ENCODE measurements around the gene OR2T27. TPM values are rescaled to one million over a fixed set of nuclear protein-coding genes. Genes with fewer than 3 reads are reported as not detected.
"Not testable (repeated sequence)": the region's sequence is repeated elsewhere in the genome, so short reads cannot be mapped to it uniquely, and the experiment has no call there.

OR2T27 gene, protein sequence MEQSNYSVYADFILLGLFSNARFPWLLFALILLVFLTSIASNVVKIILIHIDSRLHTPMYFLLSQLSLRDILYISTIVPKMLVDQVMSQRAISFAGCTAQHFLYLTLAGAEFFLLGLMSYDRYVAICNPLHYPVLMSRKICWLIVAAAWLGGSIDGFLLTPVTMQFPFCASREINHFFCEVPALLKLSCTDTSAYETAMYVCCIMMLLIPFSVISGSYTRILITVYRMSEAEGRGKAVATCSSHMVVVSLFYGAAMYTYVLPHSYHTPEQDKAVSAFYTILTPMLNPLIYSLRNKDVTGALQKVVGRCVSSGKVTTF
- polyA plus RNA-seq (2013, experiment 1 of 2; ENCODE audit: insufficient read length) = not detected
- not detected for polyA plus RNA-seq (2013, experiment 2 of 2; ENCODE audit: insufficient read length)

- not testable (repeated sequence) for DNase-seq
Measured at GRCh38 chr1:248655354-248655753, at the start of gene OR2T27. Gene OR2T27, minus strand, starts transcription at chr1:248655528. Its CDS starts 4,644 bp downstream, at chr1:248650884.

GRCh38 chr1:248704606-248705005 is 49.3 kb upstream of the OR2T27 start:
- DNase-seq = no peak

GRCh38 chr1:248703674-248704073 is 48.3 kb upstream of the OR2T27 start:
- no peak for DNase-seq

- DNase-seq = no peak
Measured at GRCh38 chr1:248702714-248703113, 47.4 kb upstream of the OR2T27 start, which contains the start of gene OR14I1. Gene OR14I1, minus strand, starts transcription at chr1:248702766.

DNA sequence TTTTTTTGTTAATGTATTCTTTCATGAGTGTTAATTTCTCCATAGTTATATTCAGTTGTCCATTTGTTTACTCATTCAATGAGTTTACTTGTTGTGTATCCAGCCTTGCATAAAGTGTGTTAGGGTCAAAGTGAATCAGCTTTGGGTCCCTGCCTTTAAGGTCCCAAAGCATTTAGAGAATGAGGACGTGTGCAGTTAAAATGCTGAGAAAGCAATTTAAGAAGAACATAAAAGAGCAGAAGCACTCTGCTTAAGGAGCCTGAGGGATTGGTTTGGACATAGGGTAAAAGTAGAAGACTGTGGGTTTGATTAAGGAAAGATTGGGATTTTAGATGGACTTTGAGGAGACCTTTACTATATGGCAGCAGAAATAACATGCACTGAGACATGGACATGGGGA is 43.8 kb upstream of the OR2T27 start:
- DNase-seq = no peak

DNA sequence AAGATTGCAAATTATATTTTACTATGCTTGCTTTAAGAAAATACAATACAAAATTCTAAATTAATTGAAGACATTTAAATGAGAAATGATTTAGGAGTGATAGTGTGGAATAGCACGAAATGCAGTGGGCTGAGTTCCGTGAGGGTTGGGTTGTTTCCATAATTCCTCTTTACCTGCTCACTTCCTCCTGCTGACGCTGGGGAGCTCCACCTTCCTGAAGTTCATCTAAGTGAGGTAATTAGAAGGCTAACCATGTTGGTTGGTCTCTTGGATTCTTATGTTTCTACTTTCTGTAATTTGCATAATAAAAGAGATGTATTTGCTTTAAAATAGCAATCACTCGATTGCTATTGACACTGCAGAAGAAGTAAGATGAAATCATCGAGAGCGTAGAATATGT is 42.6 kb upstream of the OR2T27 start:
- no peak for DNase-seq

GRCh38 chr1:248696774-248697173 is 41.4 kb upstream of the OR2T27 start:
- DNase-seq = no peak

DNA sequence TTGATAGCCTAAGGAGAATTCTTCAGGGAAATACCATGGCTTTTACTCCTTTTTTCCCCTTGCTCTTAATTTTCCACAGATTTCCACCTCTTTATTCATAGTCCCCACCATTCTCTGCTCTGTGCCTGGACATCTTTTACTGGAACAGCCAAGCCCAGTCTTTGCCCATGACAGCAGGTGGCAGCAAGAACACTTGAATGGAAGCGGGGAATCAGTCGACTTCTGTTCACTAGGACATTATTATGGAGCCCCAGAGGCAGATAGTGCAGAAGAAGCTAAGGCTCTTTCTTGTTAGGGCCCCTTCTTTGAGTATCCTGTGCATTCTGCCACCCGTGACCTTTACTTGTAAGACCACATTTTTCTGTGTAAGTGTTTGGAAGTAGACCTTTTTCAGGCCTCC is 40.9 kb upstream of the OR2T27 start:
- no peak for DNase-seq

DNA sequence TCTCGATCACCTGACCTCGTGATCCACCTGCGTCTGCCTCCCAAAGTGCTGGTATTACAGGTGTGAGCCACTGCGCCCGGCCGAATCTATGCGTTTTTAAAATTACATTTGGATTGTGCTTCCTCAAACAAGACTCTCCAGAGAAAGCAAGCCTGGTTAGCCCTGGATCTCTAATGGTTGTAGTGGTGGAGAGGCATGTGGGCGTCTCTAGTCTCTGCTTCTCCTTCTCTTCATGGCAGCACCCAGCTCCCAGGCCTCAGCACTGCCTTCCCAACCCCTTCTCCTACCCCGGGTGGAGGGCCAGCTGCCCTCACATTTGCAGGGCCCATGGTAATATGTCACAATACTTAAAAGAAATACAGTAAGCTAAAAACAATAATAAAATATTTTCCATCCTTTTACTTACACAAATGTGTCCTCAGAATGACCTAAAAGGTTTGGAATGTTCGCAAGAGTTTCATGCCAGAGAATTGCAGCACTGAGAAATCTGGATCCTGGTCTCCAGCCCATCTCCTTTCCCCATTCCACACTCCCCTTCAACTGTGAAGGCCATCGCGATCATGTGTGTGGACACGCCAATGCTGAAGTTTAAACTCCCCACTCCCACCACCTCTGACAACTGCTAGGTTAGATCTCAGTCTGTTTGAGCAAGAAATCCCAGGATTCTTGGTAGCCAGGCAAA is 40.3 kb upstream of the OR2T27 start:
- no peak for DNase-seq

DNA sequence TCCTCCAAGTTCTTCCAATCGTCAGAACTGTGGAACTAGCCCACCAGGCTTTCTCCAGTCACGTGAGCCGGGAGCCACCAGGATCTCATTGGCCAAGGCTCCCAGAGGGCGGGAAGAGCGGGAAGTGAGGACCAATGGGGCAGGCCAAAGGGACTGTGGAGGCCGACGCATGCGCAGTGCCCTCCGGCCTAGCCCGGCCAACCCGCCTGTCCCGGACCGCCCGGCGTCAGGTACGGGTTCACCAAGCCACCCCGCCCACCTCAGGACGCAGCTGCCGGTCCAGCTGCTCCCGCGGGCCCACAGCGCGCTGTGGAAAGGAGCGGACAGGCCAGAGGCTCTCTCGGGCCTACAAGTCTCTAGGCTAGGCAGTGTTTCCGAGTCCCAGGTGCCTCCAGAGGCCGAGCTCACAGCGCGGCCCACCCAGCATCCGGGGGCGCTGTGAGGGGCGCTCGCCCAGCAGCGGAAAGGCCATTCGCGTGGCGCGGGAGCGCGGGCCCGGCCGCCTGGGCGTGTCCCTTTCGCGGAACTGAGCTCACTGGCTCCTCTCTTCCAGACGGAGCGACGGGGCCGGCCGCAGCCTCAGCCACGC is 36.3 kb upstream of the OR2T27 start:
- DNase-seq = no peak

- no peak for DNase-seq
Measured at GRCh38 chr1:248688527-248689298, 33.4 kb upstream of the OR2T27 start.

DNA sequence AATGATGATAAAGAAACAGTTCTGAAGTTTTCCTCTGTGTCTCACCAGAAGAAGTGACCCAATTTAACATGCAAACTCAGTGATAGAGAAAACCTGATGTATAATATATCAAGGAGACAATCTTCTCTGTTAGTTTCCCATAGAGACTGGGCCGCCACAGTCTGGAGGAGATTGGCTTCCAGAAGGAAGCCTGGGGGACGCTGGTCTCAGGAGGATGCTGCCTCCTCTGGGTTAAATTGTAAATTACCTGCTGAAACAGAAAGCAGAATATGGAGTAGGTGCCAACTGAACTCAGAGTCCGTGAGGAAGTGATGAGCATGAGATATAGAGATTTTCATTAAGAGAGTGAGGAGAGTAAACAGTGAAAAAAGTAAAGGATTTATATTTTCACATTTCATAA is 31.5 kb upstream of the OR2T27 start:
- DNase-seq = no peak

DNA sequence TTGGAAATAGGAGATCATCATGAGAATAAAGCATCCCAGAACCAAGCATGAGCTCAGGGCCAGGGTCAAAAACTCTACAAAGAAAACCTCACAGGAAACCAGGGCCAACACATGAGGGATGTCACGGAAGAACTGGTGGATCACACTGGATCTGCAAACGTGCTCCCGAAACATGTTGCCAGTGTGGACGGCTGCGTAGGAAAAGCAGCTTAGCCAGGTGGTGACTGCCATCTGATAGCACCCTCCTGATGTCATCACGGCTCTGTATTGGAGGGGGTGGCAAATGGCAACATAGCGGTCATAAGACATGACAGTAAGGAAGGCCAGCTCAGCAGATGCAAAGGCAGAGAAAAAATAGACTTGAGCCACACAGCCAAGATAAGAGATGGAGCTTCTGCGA is 26.3 kb upstream of the OR2T27 start:
- DNase-seq = no peak

DNA sequence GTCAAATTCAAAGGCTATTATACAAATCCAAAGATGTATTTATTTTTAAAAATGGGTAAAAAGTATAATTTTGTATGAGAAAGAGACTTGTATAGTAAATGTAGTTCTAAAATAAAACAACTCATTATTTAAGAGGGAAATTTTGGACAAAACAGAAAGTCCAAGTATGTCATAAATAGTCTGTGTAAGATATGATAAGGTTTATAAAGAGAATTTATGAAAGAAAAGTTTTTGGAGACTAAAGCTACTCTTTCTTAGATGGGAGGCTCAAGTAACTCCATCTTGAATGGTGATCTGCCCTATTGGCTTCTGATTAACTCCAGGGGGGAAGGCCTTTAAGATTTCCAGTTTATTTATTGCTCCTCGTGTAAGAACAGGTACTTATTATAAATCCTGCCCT is 14.7 kb upstream of the OR2T27 start:
- DNase-seq = no peak

DNA sequence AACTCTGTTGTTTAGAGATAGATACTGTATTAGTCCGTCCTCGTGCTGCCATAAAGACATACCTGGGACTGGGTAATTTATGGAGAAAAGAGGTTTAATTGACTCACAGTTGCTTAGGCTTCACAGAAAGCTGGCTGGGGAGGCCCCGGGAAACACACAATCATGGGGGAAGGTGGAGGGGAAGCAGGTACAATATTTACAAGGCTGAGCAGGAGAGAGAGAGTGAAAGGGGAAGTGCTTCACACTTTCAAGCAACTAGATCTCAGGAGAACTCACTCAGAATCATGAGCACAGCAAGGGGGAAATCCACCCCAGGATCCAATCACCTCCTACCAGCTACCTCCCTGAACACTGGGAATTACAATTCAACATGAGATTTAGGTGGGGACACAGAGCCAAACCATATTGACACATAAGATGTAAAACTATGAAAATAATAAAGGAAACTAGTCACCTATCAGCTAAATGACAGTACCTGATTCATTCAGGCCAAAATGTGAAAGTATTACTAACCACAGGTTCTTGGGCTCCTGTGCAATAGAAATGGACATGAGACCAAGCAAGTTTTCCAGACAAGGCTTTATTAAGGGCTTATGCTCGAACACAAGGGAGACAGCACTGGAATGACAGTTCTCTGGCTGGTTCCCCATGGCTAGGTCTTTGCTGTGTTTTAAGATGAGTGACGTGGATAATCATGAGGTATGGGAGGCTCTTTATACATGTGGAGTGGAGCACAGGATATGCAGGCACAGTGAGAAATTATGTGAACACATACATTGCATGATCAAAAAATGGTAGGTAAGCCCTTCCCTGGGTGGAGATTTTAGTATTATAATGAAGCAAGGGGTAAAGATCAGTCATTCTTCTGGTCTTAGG is 8.4 kb upstream of the OR2T27 start:
- DNase-seq = not testable (repeated sequence)

DNA sequence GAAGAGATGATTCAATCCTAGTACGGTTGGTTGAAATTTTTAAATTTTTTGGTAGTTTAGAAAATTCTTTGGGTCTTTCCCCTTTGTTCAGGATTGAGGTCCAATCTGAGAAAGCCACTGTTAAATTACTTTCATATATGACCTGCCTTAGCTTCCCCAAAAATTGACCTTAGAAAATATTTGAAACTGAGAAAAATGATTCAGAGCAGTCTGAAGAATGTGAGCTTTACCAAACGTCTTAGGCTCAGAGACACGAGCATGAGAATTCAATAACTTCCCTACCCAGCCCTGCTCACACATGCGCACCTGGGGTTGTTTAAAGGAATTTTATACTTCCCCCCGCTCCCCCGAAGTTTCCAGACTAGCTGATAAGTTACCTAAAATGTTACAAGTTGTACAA is 1.5 kb upstream of the OR2T27 start:
- not testable (repeated sequence) for DNase-seq

DNA sequence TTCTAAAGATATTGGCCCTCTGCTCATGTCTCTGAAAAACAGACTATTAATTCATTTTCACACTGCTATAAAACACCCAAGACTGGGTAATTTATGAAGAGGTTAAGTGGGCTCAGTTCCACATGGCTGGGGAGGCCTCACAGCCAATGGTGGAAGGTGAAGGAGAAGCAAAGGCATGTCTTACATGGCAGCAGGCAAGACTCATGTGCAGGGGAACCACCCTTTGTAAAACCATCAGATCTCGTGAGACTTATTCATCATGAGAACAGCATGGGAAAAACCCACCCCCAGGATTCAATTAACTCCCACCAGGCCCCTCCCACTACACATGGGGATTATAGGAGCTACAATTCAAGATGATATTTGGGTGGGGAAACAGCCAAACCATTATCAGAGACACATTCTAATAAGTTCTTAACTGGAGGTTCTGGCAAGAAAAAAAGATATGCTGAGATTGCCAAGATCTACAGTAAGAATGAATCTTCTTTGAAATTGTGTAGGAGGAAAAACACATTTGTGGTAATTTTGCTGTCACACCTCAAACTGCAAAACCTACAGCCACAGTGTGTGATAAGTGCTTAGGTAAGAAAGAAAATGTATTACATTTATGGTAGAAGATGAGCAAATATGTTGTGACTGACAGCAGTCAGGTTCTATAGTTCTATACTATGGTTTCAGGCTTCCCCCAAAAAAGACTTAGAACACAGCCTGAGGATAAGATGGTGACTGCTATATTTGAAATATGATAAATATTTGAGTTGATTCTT is 6.4 kb downstream of the OR2T27 start:
- DNase-seq = not testable (repeated sequence)

DNA sequence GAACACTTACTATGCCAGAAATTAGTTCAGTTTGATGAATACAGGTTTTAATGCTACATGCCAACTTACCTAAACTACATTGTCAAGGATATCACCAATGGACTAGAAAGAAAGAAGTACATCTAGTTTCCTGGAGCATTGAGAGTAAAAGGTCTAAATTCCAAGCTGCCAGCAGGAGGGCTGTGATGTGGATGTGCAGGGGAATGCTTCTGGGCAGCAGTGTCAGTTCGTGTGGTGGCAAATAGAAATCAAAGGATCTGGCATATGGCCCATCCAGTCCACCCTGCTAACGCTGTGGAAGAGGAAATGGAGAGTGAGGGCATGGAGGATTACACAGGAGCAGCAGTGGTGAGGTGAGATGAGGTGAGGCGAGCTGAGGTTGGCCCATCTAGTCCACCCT is 10.2 kb downstream of the OR2T27 start, which contains the start of gene OR2T35:
Gene OR2T35 (minus strand): TSS at position 101 of the 400 bp plus-strand sequence. CDS start 6,020 bp downstream, outside the sequence.
- DNase-seq = not testable (repeated sequence)

- not testable (repeated sequence) for DNase-seq
Measured at GRCh38 chr1:248642971-248643651, 12.2 kb downstream of the OR2T27 start.

DNA sequence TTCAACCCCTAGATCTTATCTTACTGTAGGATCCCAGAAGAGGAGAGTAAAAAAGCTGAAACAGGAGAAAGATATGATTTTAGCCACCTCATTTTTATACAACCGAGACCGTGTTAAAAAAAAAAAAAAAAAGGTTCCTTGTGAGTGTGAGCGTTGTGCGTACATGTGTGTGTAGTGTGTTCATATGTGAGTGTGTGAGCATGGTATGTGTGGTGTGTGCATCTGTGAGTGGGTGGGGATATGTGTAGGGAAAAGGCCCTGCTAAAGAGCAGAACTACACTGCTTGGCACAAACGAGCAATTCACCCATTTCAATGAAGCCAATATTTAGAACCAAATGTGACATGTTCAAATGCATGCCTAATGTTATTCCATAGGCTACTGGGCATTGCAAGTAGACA is 13.7 kb downstream of the OR2T27 start:
- not testable (repeated sequence) for DNase-seq

All from fibroblast of skin of scalp (primary cell).